NCI-H187 (cell line): ENCODE data around the gene EPHB2.
"Not testable (repeated sequence)": the region's sequence is repeated elsewhere in the genome, so short reads cannot be mapped to it uniquely, and the experiment has no call there.

ENCODE experiments used
- DNase-seq, 2 experiments: peaks; one replicate each; lab custom pipeline; 2025; lab: John Stamatoyannopoulos, UW

EPHB2 gene

GRCh38 chr1:22915231-22915630 is 204.6 kb downstream of the EPHB2 start:
- no peak for DNase-seq

DNA sequence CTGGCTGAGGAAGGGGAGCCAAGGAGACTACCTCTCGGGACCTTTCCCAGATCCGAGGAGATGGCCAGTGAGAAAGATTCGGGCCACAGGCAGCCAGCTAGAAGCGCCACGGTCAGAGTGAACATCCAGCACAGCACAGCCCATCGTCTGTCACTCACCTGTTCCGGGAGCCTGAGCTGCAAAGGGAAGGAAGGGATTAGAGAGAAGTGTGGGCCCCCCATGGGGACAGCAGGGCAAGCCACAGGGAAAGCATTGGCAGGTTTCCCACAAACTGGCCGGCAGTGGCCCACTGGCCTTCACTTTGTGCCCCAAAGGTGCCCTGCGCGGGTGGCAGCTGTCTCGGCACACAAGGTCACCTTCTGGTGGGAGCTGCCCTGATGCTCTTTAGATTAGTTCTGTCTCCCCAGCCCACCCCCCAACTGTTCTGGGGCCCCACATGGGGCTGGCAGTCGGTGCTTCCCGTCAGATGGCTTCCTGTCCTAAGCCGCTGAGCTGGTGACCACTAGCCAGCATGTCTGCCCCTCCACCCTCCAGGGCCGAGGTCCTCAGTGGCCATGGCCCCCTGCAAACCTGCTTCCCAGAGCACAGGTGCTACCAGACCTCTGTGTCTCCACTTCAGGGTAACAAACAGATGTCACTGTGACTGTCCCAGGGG is 205.3 kb downstream of the EPHB2 start:
- no peak for DNase-seq

GRCh38 chr1:22916471-22916820 is 205.8 kb downstream of the EPHB2 start:
- peak in 1 of 2 experiments; percentile 14 for DNase-seq

GRCh38 chr1:22917989-22918388 is 207.3 kb downstream of the EPHB2 start:
- no peak for DNase-seq

- no peak for DNase-seq
These were observed 208.0 kb downstream of the EPHB2 start for GRCh38 chr1:22918644-22919043.

DNA sequence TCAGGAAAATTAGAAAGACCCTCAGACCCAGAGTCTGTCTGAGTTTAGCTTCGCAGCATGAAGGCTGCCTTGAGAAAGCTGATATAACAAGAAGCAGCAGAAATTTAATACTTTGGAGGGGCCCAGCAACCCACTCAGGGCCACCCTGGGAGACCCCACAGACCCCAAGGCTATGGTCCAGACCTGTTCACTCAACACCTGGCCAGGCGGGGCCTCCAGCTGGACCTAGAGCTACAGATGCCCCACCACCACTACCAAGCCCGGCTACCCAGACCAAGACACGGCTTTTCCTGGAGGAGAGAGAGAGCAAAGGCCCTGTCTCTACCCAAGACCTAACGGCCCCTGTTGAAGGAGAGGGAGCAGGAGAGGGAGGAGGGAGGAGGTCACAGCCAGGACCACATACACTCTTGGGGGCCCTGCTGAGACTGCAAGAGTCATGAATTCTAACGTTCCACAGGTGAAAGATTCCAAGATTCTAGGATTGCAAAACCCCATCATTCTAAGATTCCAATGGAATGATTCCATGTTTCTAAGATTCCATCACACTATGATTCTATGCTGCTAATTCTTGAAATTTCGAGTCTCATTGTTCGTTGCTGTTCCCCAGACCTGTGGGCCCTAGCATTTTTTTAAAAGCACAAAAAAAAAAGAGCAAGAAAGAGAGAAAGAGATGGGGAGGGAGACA is 208.8 kb downstream of the EPHB2 start:
- no peak for DNase-seq

- no peak for DNase-seq
These were observed 209.5 kb downstream of the EPHB2 start for GRCh38 chr1:22920026-22920733.

DNA sequence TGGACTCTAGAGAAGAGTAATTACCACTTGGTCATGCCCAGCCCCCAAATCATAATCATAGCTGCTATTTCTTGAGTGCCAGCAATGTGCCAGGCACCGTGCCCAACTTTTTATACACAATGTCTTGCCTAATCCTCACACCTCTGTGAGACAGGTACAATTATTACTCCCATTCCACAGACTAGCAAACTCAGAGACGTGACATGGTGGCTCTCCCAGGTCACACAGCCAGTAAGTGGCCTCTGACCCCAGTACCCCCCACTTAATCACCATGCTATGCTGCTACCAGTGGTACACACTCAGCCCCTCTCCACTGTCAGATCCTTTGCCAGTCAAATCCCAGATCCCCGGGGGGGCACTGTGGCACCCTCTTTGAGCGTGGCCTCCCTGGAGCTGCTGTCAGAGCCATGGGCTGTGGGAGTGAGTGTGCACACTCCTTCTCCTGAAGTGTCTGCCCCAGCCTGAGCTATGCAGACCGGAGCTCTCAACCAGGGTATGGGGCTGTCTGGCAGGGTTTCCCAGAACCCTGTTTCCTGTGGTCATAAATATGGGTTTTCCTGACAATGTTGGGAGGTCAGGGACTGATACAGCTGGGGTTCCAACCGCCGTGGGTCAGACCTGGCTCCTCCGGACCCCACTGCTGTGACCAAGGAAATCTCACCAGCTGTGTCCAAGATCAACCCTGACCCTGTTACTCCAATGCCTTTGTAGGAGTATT is 210.3 kb downstream of the EPHB2 start:
- no peak for DNase-seq

- no peak for DNase-seq
These were observed 210.9 kb downstream of the EPHB2 start for GRCh38 chr1:22921452-22922126.

GRCh38 chr1:22922640-22923039 is 212.0 kb downstream of the EPHB2 start:
- DNase-seq, result no peak

- no peak for DNase-seq
These were observed 214.5 kb downstream of the EPHB2 start for GRCh38 chr1:22925111-22925510.

DNA sequence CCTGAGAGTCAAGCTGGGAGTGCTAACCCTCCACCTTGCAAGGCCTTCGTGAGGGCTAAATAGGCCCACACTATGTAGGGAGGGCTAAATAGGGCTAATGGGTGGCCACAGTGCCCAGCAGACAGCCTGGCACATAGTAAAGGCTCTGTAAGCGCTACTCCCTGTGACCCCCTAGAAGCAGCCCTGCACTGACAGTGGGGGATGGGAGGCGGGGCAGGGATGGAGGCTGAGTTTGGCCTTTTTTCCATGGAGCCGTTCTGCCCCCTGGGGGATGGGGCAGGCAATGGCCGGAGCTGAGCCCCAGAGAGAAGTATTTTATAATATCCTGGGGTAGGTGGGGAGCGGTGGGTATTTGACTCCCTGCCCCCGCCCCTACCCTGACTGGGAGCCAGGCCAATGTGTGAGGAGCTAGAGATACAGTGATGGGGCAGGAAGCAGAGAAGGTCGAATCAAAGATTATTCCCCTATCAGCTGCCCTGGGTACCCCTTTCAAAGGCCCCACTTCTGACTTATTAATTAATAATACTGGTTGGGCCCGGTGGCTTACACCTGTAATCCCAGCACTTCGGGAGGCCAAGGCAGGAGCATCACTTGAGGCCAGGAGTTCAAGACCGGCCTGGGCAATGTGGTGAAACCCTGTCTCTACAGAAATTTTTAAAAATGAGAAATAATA is 219.7 kb downstream of the EPHB2 start:
- no peak for DNase-seq

DNA sequence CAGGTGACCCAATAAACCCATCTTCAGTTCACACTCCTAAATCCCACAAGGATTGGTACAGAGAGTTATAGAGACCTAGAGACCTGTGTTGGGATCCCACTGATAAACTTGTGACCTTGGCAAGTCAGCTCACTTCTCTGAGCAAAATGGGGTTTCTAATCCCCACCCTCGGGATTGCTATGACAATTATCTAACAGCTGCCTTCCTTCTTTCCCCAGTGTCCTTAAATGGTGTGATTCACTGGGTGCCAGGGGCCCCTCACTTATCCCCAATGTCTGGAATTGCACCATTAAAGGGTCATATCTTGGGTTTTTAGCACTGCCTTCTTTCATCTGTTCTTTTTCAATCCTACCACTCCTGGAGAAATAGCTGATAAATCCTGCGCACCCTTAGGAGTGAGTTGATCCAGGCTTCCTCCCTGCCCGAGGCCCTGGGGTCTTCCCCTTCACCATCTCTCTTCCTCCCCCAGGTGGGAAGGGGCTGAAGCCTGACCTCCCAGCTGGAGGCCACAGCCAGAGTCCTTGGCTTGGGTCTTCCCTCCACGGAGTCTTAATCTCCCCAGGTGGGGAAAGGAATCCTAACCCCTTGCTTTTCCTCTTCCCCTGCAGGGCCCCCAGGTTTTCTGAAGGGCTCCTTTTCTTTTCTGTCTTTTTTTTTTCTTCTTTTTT is 222.3 kb downstream of the EPHB2 start:
- DNase-seq, result no peak

DNA sequence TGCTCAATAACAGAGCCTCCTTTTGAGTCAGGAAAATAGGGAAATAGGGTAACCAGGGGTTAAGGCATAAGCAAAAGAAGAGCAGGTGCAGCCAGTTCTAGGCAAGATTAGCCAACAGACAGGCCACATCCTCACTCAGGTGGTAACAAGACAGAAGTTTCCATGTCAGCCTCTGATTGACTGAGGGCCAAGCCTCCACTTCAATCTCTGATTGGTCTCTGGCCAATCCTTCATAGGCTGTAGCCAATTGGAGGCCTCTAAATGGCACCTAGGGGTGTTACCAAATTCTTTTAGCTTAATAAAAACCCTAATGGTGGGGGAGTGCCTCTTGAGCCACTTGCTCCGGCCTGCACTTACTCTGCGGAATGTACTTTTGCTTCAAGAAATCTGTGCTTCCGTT is 224.8 kb downstream of the EPHB2 start:
- DNase-seq, result no peak

- DNase-seq, result no peak
These were observed 226.0 kb downstream of the EPHB2 start for GRCh38 chr1:22936681-22937080.

DNA sequence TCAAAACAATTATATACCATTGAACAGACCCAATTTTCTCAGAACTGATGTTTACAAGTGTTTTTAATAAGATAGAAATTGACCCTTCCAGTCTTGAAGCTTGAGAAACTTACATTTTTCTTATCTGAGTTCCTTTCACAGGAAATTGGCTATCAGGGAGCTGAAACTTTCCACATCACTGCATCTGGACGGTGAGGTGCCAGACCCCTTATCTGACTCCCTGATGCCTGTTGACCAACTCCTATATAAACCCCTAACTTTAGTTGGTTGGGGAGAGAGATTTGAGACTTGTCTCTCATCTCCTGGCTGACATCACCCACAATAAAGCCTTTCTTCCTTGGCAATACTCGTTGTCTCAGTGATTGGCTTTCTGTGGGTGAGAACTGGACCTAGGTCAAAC is 230.6 kb downstream of the EPHB2 start:
- DNase-seq, result no peak

- DNase-seq, result no peak
These were observed 233.9 kb downstream of the EPHB2 start for GRCh38 chr1:22944346-22945055.

DNA sequence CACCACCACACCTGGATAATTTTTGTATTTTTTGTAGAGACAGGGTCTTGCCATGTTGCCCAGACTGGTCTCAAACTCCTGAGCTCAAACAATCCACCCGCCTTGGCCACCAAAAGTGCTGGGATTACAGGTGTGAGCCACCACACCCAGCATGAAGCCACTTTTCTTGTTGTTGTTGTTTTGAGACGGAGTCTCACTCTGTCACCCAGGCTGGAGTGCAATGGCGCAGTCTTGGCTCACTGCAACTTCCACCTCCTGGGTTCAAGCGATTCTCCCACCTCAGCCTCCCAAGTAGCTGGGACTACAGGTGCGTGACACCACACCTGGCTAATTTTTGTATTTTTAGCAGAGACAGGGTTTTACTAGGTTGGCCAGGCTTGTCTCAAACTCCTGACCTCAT is 234.5 kb downstream of the EPHB2 start:
- DNase-seq, result not testable (repeated sequence)

DNA sequence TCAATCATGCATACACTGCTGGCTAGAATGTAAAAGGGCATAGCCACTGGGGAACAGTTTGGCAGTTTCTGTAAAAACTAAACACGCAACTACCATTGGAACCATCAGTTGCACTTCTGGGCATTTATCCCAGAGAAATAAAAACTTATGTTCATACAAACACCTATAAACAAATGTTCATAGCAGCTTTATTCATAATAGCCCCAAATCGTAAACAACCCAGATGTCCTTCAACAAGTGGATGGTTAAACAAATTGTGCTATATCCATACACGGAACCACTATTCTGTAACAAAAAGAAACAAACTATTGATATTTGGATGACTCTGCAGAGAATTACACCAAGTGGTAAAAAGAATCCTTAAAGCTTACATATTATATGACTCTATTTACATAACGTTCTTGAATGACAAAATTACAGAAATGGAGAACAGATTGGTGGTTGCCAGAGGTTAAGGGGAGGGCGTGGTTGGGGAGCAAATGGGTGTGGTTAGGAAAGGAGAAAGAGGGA is 239.2 kb downstream of the EPHB2 start:
- DNase-seq, result no peak

DNA sequence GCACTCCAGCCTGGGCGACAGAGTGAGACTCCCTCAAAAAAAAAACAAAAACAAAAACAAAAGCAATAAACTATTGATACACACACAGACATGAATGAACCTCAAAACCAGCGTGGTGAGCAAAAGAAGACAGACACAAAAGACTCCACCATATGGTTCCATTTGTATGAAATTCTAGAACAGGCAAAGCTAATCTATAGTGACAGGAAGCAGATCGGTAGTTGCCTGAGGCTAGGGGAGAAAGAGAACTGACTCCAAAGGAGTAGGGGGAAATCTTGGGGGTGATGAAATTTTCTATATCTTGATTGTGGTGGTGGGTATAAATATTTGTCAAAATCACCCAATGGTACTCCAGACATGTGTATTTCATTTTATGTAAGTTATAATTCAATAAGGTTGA is 241.2 kb downstream of the EPHB2 start:
- no peak for DNase-seq
